Measurements from ENCODE around the gene NME7.
"Not testable (repeated sequence)": the region's sequence is repeated elsewhere in the genome, so short reads cannot be mapped to it uniquely, and the experiment has no call there.

NME7 gene

DNA sequence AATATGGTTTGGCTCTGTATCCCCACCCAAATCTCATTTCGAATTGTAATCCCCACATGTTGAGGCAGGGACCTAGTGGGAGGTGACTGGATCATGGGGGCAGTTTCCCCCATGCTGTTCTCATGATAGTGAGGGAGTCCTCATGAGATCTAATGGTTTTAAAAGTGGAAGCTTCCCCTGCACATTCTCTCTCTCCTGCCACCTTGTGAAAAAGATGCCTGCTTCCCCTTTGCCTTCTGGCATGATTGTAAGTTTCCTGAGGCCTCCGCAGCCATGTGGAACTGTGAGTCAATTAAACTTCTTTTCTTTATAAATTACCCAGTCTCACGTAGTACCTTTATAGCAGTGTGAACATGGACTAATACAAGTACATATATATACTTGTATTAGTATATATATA, 25.5 kb downstream of the NME7 start:
- not testable (repeated sequence) for DNase-seq

DNA sequence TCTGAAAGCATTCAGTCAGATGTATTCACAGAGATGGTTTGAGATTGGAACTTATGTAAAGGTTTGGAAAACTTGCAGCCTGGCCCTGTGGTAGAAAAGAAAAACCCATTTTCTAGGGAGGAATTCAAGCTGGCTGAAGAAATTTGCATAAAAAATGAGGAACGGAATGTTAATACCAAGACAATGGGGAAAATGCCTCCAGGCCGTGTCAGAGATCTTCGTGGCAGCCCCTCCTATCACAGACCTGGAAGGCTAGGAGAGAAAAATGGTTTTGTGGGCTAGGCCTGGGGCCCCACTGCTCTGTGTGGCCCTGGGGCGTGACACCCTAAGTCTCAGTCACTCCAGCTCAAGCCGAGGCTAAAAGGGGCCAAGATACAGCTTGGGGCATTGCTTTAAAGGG, 26.7 kb downstream of the NME7 start:
- no peak for DNase-seq

DNA sequence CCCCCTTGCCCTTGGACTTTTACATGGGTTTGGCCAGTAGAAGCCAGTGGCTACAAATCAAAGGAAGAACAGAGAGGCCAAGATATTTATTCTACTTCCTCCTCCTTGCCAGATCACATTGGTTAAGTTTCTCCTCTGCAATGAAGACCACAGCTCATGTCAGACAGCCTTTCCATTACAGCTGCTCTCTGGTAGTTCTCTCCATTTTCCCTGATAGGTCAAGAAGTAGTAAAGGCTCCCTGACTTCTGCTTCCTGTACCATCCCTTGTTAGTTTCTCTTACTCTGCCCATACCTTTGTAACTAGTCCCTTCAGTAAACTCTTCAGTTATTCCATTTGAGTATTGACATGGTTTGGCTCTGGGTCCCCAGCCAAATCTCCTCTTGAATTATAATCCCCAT, 27.8 kb downstream of the NME7 start:
- no peak for DNase-seq

DNA sequence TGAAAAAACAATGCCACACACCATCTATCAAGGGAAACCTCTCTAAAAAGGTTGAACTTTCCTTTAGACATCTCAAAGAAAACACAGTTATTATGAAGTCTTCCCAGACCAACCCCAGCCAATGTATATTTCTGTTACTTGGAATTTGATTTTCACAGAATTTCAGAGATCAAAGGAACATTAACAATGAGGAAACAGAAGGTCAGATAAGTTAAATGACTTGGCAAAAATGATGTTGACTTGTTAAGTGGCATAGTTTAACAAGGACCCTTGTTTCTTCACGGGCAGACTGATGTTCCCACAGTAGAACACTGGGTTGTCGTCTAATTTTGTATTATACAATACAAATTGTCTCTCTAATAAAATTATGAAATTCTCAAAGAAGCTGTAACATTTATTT, 29.0 kb downstream of the NME7 start:
- no peak for DNase-seq

DNA sequence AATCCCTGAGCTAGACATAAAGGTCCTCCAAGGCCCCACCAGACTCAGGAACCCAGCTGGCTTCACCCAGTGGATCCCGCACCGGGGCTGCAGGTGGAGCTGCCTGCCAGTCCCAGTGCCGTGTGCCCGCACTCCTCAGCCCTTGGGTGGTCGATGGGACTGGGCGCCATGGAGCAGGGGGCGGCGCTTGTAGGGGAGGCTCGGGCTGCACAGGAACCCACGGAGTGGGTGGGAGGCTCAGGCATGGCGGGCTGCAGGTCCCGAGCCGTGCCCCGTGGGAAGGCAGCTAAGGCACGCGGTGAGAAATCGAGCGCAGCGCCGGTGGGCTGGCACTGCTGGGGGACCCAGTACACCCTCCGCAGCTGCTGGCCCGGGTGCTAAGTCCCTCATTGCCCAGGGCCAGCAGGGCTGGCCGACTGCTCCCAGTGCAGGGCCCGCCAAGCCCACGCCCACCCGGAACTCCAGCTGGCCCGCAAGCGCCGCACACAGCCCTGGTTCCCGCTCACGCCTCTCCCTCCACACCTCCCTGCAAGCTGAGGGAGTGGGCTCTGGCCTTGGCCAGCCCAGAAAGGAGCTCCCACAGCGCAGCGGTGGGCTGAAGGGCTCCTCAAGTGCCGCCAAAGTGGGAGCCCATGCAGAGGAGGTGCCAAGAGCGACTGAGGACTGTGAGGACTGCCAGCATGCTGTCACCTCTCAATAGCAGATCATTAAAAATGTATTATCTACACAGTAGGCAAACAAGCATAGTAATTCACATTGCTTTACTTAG, 30.5 kb downstream of the NME7 start:
- DNase-seq = not testable (repeated sequence)

DNA sequence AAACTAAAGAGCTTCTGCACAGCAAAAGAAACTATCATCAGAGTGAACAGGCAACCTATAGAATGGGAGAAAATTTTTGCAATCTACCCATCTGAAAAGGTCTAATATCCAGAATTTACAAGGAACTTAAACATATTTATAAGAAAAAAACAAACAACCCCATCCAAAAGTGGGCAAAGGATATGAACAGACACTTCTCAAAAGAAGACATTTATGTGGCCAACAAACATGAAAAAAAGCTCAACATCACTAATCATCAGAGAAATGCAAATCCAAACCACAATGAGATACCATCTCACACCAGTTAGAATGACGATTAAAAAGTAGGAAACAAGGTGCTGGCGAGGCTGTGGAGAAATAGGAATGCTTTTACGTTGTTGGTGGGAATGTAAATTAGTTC, 32.9 kb downstream of the NME7 start:
- DNase-seq = not testable (repeated sequence)

DNA sequence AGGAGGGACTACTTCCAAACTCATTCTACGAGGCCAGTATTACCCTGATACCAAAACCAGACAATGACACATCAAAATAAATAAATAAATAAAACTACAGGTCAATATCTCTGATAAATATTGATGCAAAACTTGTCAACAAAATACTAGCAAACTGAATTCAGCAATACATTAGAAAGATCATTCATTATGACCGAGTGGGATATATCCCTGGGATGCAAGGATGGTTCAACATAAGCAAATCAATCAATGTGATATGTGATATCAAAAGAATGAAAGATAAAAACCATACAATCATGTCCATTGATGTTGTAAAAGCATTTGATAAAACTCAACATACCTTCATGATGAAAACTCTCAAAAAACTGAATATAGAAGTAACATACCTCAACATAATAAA, 36.7 kb downstream of the NME7 start:
- DNase-seq = no peak

DNA sequence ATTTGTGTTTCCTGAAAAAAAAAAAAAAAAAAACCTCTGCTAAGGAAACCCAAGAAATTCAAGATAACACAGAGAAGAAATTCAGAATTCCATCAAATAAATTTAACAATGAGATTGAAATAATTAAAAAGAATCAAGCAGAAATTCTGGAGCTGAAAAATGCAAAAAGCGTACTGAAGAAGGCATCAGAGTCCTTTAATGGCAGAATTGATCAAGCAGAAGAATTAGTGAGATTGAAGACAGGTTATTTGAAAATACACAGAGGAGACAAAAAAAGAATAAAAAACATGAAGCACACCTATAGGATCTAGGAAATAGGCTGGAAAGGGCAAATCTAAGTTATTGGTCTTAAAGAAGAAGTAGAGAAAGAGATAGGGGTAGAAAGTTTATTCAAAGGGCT, 38.2 kb downstream of the NME7 start:
- no peak for DNase-seq

DNA sequence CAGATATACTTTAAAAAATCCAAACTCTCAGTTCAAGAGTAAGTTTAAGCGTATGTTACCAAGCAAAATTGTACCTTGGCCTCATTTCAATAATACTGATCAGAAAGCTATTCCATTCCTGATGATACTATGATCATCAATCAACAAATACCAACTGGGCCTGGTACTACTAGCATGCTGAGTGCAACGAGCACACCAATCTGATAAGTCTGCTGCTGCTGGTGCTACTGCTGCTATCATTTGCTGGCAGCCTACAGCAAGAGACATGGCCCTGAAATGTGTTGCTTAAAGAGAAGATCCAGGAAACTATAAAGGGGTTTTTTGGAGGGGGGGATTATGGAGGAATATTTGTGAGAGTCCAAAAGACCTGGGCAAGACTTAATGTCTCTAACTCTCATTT, 39.7 kb downstream of the NME7 start:
- no peak for DNase-seq

DNA sequence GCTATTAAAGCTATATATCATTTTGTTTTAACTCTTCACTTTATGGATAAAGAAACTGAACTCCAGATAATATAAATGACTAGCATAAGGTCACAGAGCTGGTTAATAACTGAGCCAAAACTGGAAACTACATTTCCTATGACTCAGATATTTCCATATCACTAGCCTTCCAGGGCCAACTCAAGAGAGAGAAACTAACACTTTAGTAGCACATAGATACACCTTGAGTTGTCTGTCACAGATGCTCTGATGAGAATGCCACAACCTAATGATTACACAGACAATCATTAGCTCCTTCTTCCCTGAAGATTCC, 40.7 kb downstream of the NME7 start:
- DNase-seq = no peak

DNA sequence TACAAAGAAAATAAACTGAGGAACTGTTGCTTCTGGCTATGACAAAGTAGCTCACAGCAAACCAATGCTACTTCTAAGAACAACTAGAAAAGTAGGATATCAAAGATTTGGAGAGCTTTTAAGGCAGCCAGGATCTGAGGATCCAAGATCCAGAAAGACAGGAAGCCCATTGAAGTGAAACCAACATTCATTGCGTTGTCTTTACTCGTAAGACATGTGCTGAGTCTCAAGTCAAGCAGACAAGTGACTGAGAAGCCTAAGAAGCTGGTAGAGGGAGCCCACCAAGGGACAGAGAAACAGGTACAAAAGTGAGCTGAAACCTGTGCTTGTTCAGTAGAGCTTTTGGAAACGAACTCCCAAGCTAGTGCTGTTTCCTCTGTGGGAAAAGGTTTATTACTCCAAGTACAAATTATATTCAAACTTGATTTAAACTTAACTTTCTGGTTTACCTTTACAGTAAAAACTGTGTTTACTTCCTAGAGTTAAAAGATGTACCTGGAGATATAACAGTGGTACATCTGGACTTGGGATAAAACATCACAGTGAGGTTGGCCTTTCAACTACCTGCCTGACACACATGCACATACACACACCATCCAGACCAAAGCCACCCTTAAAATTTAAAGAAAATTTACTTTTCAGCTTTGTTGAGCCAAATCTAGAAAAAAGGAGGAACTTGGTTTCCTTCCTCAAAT, 41.2 kb downstream of the NME7 start:
- no peak for DNase-seq

DNA sequence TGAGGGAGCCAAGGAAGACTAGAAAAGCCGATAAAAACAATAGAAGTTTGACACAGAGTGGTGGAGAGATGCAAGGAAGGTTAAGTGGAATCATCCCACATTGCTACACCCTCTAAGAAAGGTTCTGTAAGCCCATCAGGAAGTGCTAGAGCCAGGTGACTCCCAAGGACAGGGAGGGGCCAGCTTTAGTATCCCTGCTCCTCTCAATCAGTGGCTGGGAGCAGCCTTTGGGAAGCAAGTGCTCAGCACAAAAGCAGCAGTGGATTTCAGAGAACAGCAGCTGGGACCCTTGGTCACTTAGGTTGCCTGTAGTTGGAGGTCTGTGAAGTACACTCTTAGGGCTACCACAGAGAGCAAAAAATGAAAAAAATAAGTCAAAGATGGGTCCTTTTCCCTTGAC, 42.5 kb downstream of the NME7 start:
- DNase-seq = no peak

DNA sequence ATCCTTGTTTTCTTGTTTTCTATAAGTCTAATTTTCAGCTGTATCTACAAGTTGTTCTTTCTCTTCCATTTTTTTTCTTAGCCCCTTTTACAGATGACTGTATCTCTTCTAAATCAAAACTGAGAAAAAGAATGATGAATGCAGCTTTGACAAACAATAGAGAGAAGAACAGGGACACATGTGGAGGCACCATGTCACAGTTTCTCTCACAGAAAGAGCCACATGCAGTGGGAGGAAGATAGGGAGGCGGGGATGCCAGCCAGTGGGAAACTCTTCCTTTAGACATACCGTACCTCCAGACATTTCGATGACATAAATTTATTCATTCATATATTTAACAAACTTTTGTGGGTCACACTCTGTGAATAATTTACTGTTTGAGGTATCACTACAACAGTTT, 45.5 kb downstream of the NME7 start:
- no peak for DNase-seq

DNA sequence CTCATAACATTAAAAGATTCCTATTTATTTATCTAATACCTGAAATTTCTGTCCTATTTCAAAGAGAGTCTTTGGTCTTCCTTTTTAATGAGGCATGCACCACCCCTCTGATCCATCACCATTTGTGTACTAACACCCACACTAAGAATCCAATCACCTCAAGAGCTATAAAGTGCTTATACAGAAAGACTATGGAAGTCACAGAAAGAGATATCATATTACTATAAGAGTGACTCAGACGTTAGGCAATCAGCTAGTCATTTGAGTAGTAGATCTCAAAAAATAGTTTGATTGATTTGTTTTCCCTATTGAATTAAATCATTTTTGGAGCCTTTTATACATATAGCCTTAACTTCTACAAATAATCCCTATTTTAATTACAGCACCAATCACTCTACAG, 46.1 kb downstream of the NME7 start:
- DNase-seq = no peak

DNA sequence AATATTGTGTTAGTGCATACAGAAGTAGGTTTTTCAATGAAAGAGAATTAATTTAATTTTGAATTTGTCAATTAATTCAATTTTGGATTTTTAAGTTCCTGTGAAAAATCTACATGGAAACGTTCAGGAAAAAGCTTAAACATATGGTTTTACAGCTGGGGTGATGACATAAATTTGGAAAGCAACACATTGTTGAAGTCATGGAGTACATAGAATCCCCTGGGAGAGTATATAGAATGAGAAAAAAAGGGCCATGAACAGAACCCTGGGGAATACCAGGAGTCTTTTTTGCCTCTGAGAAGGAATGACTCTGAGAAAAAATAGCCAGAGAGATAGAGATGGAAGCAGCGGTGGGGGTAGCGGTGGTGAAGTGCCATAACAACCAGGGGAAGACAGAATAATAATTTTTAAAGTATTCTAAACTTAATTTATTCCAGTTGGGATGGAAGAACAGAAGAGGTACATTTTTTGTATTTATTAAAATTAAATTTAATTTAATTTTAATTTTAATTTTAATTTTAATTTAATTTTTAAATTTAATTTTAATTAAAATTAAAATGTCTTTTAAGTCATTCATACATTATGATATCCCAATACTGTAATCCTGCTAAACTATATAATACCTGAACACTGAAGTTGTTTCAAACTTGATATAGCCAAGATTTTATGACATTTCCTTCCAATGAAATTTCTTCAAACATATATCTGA, 48.9 kb downstream of the NME7 start:
- no peak for DNase-seq

DNA sequence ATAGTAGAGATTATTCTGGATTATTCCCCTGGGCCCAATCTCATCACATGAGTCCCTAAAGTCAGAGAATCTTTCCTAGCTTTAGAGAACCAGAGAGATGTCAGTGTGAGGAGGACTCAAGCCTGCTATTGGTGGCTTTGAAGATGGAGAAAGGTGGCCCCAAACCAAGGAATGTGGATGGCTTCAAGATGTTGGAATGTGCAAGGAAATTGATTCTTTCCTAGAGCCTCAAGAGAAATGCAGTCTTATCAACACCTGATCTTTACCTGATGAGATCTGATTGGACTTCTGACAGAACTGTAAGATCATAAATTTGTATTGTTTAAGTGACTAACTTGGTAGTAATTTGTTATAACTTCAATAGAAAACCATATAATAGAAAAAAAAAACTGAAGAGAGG, 51.0 kb downstream of the NME7 start:
- DNase-seq = no peak

DNA sequence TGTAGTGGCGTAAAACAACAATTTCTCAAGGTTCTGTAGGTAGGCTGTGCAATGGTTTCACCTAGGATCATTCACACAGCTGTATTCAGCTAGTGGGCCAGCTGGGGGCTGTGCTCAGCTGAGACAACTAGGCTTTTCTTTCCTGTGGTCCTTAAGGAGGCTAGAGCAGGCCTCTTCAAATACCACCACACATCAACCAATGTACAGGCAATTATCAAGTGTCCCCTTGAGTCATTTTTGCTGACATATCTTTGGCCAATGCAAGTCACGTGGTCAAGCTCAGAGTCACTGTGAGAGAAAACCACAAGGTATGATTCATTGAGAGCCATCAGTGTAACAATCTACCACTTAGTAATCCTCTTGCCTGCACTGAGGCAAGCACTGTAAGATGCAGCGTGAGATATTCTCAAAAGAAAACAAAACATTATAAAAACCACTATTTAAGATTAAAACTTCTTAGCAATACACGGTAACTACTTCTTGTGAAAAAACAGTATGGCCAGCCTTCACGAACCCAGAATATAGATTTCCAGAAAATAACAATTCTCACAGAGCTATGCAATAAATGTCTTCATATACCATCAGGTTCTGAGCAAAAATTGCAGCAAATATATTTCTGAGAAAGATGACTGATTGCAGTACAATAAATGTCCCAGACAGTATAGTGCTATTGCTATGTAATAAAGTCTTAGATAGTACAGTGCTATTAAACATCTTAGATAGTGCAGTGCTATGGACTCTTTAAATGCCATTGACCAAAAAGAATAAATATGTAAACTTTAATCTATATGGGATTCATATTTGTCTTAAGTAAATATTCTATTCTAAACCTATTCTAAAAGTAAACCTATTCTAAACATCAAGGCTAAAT, 55.3 kb downstream of the NME7 start:
- no peak for DNase-seq

DNA sequence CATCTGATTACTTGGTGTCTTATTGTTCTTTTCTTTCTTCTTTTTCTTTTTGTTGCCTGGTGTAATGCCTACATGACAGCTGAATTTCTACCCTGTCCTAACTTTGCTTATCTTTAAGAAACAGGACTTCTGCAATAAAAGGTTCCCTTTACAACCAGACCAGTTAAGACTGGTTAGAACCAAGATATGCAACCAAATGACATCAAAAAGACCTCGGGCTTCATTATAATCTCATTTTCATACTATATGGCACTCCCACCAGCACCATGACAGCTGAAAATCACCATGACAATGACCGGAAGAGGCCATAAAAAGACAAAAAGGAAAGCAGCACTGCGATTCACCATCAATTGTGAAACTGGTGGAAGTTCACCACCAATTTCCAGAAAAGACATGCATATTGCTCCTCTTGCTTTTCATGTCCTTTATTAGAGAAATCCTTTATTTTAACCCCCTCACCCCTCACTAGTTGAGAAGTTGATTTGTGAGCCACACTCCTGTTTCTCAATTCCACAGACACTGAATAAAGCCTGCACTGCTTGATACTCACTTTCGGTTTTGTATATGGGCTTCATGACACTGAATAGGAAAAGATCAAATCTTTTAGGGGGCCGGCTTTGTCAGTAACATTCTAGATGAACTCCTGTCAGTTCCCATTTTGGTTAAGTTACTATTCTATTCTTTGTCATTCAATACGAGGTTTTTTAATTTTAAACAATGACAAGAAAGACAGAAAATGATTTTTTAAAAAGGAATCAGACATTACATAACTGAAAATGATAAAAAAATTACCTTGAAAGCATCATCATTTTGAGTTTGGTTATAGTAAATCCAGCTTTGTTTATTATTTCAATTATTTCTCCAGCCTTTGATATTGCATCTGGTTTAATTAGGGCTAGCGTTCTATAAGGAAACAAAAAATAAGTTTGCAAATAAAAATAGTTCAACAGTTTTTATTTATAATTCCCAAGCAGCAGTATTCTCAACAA, 58.1 kb downstream of the NME7 start:
- DNase-seq = no peak

DNA sequence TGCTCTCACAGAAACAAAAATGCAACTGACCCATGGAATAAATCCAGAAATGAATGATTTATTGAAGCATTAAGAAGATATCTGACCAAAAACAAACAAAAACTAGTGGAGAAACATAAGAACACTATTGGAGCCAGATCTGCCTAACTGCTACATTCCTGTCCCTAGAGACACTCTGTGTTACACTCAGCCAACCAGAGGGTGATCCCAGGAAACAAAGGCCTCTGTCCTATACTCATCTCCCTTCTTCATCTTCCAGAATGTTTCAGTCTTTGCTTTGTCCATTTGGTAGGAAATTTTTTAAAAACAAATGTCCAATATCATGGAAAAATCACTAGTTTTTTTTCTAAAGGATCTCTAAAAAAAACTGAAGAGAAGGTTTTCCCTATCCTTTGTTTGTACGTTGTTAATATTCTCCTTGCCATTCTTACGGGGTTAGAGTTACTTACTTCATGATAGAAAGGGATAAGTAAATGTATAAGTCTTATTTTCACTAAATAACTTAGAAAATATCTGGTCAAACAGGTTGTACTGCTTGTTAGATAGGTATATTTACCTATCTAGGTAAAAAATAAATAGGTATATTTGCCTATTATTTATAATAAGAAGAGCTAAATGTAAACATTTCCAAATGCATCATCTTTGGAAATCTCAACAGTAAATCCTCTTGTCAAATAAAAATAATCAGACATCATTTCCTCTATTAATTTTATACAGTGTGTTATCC, 59.1 kb downstream of the NME7 start:
- DNase-seq = peak in 3 of 56 donors; percentile 0

DNA sequence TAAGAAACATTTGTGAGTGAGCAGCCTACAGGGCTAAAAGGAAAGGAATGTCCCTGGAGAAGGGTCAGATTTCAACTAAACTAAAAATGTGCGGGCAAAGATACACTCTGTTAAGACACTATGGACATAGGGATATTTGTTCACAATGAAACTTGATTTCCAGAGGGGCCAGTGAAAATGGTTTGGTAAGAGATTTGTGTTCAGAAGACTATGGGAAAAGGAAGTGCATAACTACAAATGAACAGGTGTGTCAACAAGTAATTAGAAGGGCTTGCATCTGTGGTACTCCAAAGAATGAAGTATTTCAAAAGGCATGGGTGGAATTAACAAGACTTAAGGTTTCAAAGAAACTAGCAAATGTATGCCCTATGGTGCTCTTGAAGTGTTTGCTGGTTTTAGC, 60.4 kb downstream of the NME7 start:
- DNase-seq = no peak
